NB4 (cell line): ENCODE data around the gene SPNS2.

ENCODE experiments used
- DNase-seq: peaks from one replicate; pipeline ENCODE4 v3.0.0; 2010; ENCODE audit warnings: low read depth
- H3K4me3 ChIP-seq: one replicate; pipeline ENCODE4 v1.5.1; 2011; ENCODE audit warnings: mild to moderate bottlenecking, low read depth, low read length, moderate library complexity
- CTCF ChIP-seq: IDR thresholded peaks from one replicate; pipeline ENCODE4 v1.5.1; 2012; ENCODE audit warnings: low read depth, low read length
- MAX ChIP-seq: IDR thresholded peaks from 2 replicates; pipeline ENCODE4 v1.6.1; 2011; ENCODE audit warnings: low read depth, low read length
- MYC ChIP-seq: IDR thresholded peaks from 2 replicates; pipeline ENCODE4 v1.6.1; 2011; ENCODE audit warnings: low read depth, low read length
- POLR2A ChIP-seq: IDR thresholded peaks from 2 replicates; pipeline ENCODE4 v1.6.1; 2011; ENCODE audit warnings: mild to moderate bottlenecking; ENCODE audit not compliant: insufficient read length; ENCODE audit errors: extremely low read depth

Gene SPNS2

GRCh38 chr17:4542003-4542725 lies 43.5 kb downstream of the SPNS2 start:
- DNase-seq: no peak
- no peak overlapping the region for H3K4me3 ChIP-seq
- no peak for TF ChIP-seq CTCF
- no peak for TF ChIP-seq MAX
- no peak for TF ChIP-seq POLR2A
- no peak for TF ChIP-seq MYC

- TF ChIP-seq CTCF (no peak), MYC (no peak), POLR2A (no peak), MAX (no peak)
- no peak overlapping the region for H3K4me3 ChIP-seq
- DNase-seq: no peak
These were observed 44.1 kb downstream of the SPNS2 start for GRCh38 chr17:4542726-4543191.

- DNase-seq: no peak
- no peak overlapping the region for H3K4me3 ChIP-seq
- no peak for TF ChIP-seq MAX
- TF ChIP-seq POLR2A: no peak
- no peak for TF ChIP-seq MYC
- TF ChIP-seq CTCF: no peak
These were observed 44.9 kb downstream of the SPNS2 start for GRCh38 chr17:4543557-4544026.

GRCh38 chr17:4544135-4544950 lies 45.7 kb downstream of the SPNS2 start:
- H3K4me3 ChIP-seq: no peak overlapping the region
- no peak for DNase-seq
- no peak for TF ChIP-seq MAX
- TF ChIP-seq MYC: no peak
- TF ChIP-seq CTCF: no peak
- no peak for TF ChIP-seq POLR2A

- TF ChIP-seq MAX: no peak
- no peak for TF ChIP-seq CTCF
- TF ChIP-seq MYC: no peak
- H3K4me3 ChIP-seq: no peak overlapping the region
- no peak for DNase-seq
These were observed 46.2 kb downstream of the SPNS2 start for GRCh38 chr17:4544951-4545216.
